Nephron progenitor cell (in vitro differentiated cells): ENCODE data around the gene GPC5.

Source experiments
- DNase-seq: peaks from one replicate; pipeline ENCODE4 v3.0.0; 2021
- H3K27ac Mint-ChIP-seq: 2 replicates; pipeline ENCODE4 v1.8.0; 2021; ENCODE audit warnings: mild to moderate bottlenecking, moderate library complexity, mixed read lengths
- H3K27me3 Mint-ChIP-seq: 2 replicates; pipeline ENCODE4 v1.8.0; 2021; ENCODE audit warnings: mild to moderate bottlenecking, low read depth, mixed read lengths; ENCODE audit not compliant: poor library complexity
- H3K36me3 Mint-ChIP-seq: 2 replicates; pipeline ENCODE4 v1.8.0; 2021; ENCODE audit warnings: low read depth, mixed read lengths
- H3K4me1 Mint-ChIP-seq: 2 replicates; pipeline ENCODE4 v1.8.0; 2021; ENCODE audit warnings: mixed read lengths
- H3K4me3 Mint-ChIP-seq: 2 replicates; pipeline ENCODE4 v1.8.0; 2021; ENCODE audit warnings: mild to moderate bottlenecking, moderate library complexity, mixed read lengths
- H3K9me3 Mint-ChIP-seq: 2 replicates; pipeline ENCODE4 v1.8.0; 2021; ENCODE audit warnings: mild to moderate bottlenecking, moderate library complexity, mixed read lengths
- CTCF ChIP-seq: fragments of 200-600 bp; sonication (generic); IDR thresholded peaks from 2 replicates; pipeline ENCODE4 v1.5.0; 2021; ENCODE audit warnings: antibody characterized with exemption

The GPC5 gene

GRCh38 chr13:92670096-92670495, 1271.7 kb downstream of the GPC5 start:
- no peak overlapping the region for H3K27ac Mint-ChIP-seq
- no peak for TF ChIP-seq CTCF
- no peaks in the 10 kb centered on the region for H3K36me3 Mint-ChIP-seq
- DNase-seq = no peak
- no peaks in the 10 kb centered on the region for H3K4me1 Mint-ChIP-seq
- H3K4me3 Mint-ChIP-seq = no peak overlapping the region
- peaks cover 3% of the 10 kb centered on the region for H3K27me3 Mint-ChIP-seq
- no peaks in the 10 kb centered on the region for H3K9me3 Mint-ChIP-seq

GRCh38 chr13:92671821-92672220, 1273.4 kb downstream of the GPC5 start:
- TF ChIP-seq CTCF = no peak
- Mint-ChIP-seq H3K36me3 (no peaks in the 10 kb centered on the region), H3K4me1 (no peaks in the 10 kb centered on the region), H3K27ac (no peak overlapping the region), H3K27me3 (peaks cover 3% of the 10 kb centered on the region), H3K4me3 (no peak overlapping the region), H3K9me3 (no peaks in the 10 kb centered on the region)
- DNase-seq = no peak

- Mint-ChIP-seq H3K27ac (no peak overlapping the region), H3K36me3 (no peaks in the 10 kb centered on the region), H3K27me3 (peaks cover 3% of the 10 kb centered on the region), H3K9me3 (no peaks in the 10 kb centered on the region), H3K4me3 (no peak overlapping the region), H3K4me1 (peaks cover 6% of the 10 kb centered on the region)
- no peak for TF ChIP-seq CTCF
- DNase-seq = no peak
These were observed 1277.8 kb downstream of the GPC5 start for GRCh38 chr13:92676246-92676645.

GRCh38 chr13:92677571-92677970, 1279.2 kb downstream of the GPC5 start:
- TF ChIP-seq CTCF = no peak
- Mint-ChIP-seq H3K27me3 (peaks cover 1% of the 10 kb centered on the region), H3K9me3 (no peaks in the 10 kb centered on the region), H3K4me1 (peaks cover 6% of the 10 kb centered on the region), H3K27ac (no peak overlapping the region), H3K4me3 (no peak overlapping the region), H3K36me3 (no peaks in the 10 kb centered on the region)
- peak; percentile 6 for DNase-seq

- no peak overlapping the region for H3K4me3 Mint-ChIP-seq
- H3K27ac Mint-ChIP-seq = no peak overlapping the region
- TF ChIP-seq CTCF = no peak
- H3K9me3 Mint-ChIP-seq = no peaks in the 10 kb centered on the region
- peaks cover 6% of the 10 kb centered on the region for H3K4me1 Mint-ChIP-seq
- no peak for DNase-seq
- H3K27me3 Mint-ChIP-seq = no peaks in the 10 kb centered on the region
- H3K36me3 Mint-ChIP-seq = no peaks in the 10 kb centered on the region
These were observed 1281.2 kb downstream of the GPC5 start for GRCh38 chr13:92679602-92680001.

GRCh38 chr13:92681239-92681638, 1282.8 kb downstream of the GPC5 start:
- H3K4me3 Mint-ChIP-seq = no peak overlapping the region
- no peak overlapping the region for H3K27ac Mint-ChIP-seq
- DNase-seq = no peak
- H3K9me3 Mint-ChIP-seq = peaks cover 4% of the 10 kb centered on the region
- no peaks in the 10 kb centered on the region for H3K27me3 Mint-ChIP-seq
- peaks cover 6% of the 10 kb centered on the region for H3K4me1 Mint-ChIP-seq
- H3K36me3 Mint-ChIP-seq = no peaks in the 10 kb centered on the region
- no peak for TF ChIP-seq CTCF
